Endometrial microvascular endothelial cells (primary cell): ENCODE results near the gene GIMD1. TPM values are rescaled to one million over a fixed set of nuclear protein-coding genes. Genes with fewer than 3 reads are reported as not detected.

ENCODE experiments used
- in situ Hi-C: cut with HindIII; loops from 2 replicates; pipeline ENCODE4 v1.10.0; 2017; ENCODE audit warnings: low sequenced_read_pairs, low pct_unique_long_range_greater_than_20kb; ENCODE audit errors: inconsistent ontology term
- total RNA-seq: library from RNA; depleted of rRNA; stranded (reverse); fragments of >200 nt; gene quantifications from one replicate; pipeline ENCODE4 v1.2.3, GENCODE V29; 2015; ENCODE audit errors: inconsistent ontology term

GIMD1 gene
- total RNA-seq, 1 donor from 2014 or later = not detected

DNA sequence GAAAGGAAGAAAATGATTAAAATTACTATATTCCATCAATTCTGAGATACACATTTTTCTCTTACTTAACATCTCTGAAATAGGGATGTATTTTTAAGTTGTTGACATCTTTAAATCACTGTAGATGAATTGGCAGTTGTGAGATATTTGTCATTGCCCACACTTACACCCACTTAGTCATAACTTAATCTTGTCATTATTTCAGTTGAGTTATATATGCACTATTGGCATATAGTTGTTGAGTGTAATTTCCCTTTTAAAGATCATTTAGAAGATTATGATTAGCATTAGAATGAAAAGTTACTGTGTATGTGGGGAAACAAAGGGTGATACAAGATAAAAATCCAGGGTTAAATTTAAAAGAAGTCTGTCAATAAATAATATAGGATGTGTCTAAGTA lies 50.1 kb downstream of the GIMD1 start:
- in situ Hi-C loops = no loop called here

DNA sequence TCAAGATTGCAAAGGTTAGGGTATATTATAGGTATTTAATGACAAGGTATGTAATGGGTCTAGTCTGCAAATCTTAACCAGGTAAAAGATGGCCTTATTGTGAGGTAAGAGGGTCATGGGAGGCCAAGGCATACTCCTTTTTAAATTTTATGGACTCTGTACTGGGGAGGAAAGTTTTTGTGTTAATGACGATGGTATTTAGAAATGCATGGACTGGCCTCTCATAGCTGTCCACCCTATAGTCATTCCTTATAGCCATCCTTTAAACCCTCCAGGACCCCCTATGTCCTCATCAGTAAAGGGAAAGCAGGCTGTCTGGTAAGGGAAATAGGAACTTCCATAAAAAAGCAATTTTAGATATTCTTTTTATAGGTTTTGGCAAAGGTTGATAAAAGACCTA lies 50.8 kb downstream of the GIMD1 start:
- in situ Hi-C loops = no loop called here

- in situ Hi-C loops = no loop called here
Measured at GRCh38 chr4:106316773-106317409, 51.7 kb downstream of the GIMD1 start.

GRCh38 chr4:106315968-106316772 lies 52.4 kb downstream of the GIMD1 start, which contains the start of the genes AIMP1 and TBCK:
AIMP1 (plus strand) TSS chr4:106316550; CDS start chr4:106325010, 8,460 bp downstream.
TBCK (minus strand) TSS chr4:106316209; CDS start chr4:106308960, 7,249 bp downstream.
- in situ Hi-C loops = no loop called here

GRCh38 chr4:106315476-106315967 lies 53.1 kb downstream of the GIMD1 start:
- in situ Hi-C loops = no loop called here

DNA sequence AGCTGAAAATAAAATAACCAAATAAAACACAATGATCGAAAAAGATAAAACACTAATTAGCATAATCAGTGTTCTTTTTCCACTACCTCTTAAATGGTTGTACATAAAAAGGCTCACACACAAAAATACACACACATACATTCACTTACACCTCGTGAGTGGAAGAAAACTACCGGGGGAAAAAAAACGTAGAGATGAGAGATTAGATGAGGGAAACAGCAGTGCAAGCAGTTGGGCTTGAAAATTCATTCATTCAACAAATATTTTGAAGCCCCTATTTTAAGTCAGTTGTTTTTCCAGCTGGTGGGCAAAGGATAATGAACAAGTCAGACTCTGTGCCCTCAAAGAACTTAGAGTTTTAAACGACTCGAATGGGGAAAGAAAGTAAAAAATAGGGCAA lies 53.6 kb downstream of the GIMD1 start:
- in situ Hi-C loops = no loop called here

- in situ Hi-C loops = no loop called here
Measured at GRCh38 chr4:106312997-106313522, 55.5 kb downstream of the GIMD1 start.

DNA sequence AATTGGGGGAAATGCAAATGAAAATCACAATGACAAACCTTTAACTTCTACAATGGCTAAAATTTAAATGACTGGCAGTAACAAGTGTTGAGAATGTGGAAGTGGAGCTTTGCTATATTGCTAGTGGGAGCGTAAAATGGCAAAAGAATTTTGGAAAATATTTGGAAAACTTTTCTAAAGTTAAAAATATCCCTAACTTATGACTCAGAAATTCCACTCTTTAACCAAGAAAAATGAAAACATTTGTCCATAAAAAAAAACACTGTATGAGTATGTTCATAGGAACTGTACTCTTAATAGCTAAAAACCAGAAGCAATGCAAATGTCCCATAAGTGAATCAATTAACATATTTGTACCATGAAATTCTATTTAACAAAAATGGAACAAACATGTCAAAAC lies 56.2 kb downstream of the GIMD1 start:
- in situ Hi-C loops = no loop called here

Other genes starting within 250 kb of the GIMD1 start
- 19.7 TPM for gene TBCK, start 52.6 kb downstream of the GIMD1 start, total RNA-seq
- gene AIMP1, start 52.2 kb downstream of the GIMD1 start, total RNA-seq = 25.5 TPM